Ishikawa (cell line): ENCODE results near the gene LONP2.

Source experiments
- CEBPB ChIP-seq: IDR thresholded peaks from 2 replicates; pipeline ENCODE4 v1.6.1; 2012
- CREB1 ChIP-seq: IDR thresholded peaks from 2 replicates; pipeline ENCODE4 v1.6.1; 2012; ENCODE audit warnings: low read depth
- EGR1 ChIP-seq: IDR thresholded peaks from 2 replicates; pipeline ENCODE4 v1.6.1; 2012
- EP300 ChIP-seq: IDR thresholded peaks from 2 replicates; pipeline ENCODE4 v1.6.1; 2012; ENCODE audit warnings: borderline replicate concordance
- FOXM1 ChIP-seq: IDR thresholded peaks from 2 replicates; pipeline ENCODE4 v1.6.1; 2012; ENCODE audit warnings: low read depth, borderline replicate concordance
- NFIC ChIP-seq: IDR thresholded peaks from 2 replicates; pipeline ENCODE4 v1.6.1; 2012
- RAD21 ChIP-seq: IDR thresholded peaks from 2 replicates; pipeline ENCODE4 v1.6.1; 2012; ENCODE audit warnings: low read depth
- REST ChIP-seq: IDR thresholded peaks from 2 replicates; pipeline ENCODE4 v1.6.1; 2012; ENCODE audit warnings: low read depth, mild to moderate bottlenecking
- TAF1 ChIP-seq: IDR thresholded peaks from 2 replicates; pipeline ENCODE4 v1.6.1; 2012; ENCODE audit warnings: low read depth, mild to moderate bottlenecking
- TCF12 ChIP-seq: IDR thresholded peaks from 2 replicates; pipeline ENCODE4 v1.6.1; 2012; ENCODE audit warnings: low read depth
- TEAD4 ChIP-seq: IDR thresholded peaks from 2 replicates; pipeline ENCODE4 v1.6.1; 2012
- USF1 ChIP-seq: IDR thresholded peaks from 2 replicates; pipeline ENCODE4 v1.6.1; 2012
- YY1 ChIP-seq: IDR thresholded peaks from 2 replicates; pipeline ENCODE4 v1.6.1; 2012; ENCODE audit warnings: low read depth
- ZBTB7A ChIP-seq: IDR thresholded peaks from 2 replicates; pipeline ENCODE4 v1.6.1; 2012; ENCODE audit warnings: low read depth
- TF ChIP-seq, protein P1 (sequence below): IDR thresholded peaks from 2 replicates; pipeline ENCODE4 v1.6.1; 2012

LONP2 gene

GRCh38 chr16:48370229-48370628 lies 126.1 kb downstream of the LONP2 start:
- TF ChIP-seq, protein P1, sequence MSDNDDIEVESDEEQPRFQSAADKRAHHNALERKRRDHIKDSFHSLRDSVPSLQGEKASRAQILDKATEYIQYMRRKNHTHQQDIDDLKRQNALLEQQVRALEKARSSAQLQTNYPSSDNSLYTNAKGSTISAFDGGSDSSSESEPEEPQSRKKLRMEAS, result no peak
- no peak for TF ChIP-seq TAF1
- no peak for TF ChIP-seq EP300
- no peak for TF ChIP-seq CEBPB
- no peak for TF ChIP-seq ZBTB7A
- no peak for TF ChIP-seq NFIC
- no peak for TF ChIP-seq FOXM1
- TF ChIP-seq EGR1, result no peak
- no peak for TF ChIP-seq REST
- TF ChIP-seq USF1, result no peak
- TF ChIP-seq TCF12, result no peak

DNA sequence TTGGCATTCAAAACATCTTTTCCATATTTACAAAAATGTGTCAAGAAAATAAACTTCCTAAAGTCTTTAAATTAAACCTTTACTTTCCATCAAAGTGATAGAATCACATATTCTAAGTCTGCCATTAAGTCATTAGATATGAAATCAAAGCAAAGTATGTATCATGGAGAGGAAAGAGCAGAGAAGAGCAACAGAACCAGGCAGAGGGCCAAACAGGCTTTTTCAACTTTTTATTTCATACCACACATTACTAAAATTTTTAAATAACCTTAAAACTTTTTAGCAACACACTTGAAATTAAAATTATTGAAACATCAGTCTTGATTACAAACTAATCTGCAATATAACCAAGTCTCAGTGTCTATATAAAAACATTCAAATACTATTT lies 127.3 kb downstream of the LONP2 start:
- TF ChIP-seq, protein P1, result no peak
- TF ChIP-seq CREB1 (no peak), REST (no peak), TEAD4 (no peak), NFIC (no peak), TAF1 (no peak), YY1 (no peak), FOXM1 (no peak), TCF12 (no peak), EP300 (no peak), EGR1 (no peak), RAD21 (no peak), USF1 (no peak), CEBPB (no peak)

- TF ChIP-seq ZBTB7A (no peak), REST (no peak), YY1 (no peak)
Observed at GRCh38 chr16:48372744-48373143, 128.6 kb downstream of the LONP2 start.

- TF ChIP-seq CEBPB (no peak), NFIC (no peak), TCF12 (no peak), EP300 (no peak), YY1 (no peak), ZBTB7A (no peak), TEAD4 (no peak), FOXM1 (no peak), USF1 (no peak), REST (no peak), EGR1 (no peak), TAF1 (no peak), RAD21 (no peak), CREB1 (no peak)
- TF ChIP-seq, protein P1, result no peak
Observed at GRCh38 chr16:48373258-48374029, 129.3 kb downstream of the LONP2 start.
